B cell (primary cell): ENCODE data around the gene NANS. TPM values are rescaled to one million over a fixed set of nuclear protein-coding genes. Genes with fewer than 3 reads are reported as not detected.

Experiments
- ATAC-seq: fragments of 200-7000 bp; cut with Tn5 transposase; one replicate; pipeline ENCODE4 v1.10.0; 2021; ENCODE audit warnings: low read depth, mild to moderate bottlenecking, moderate number of reproducible peaks, moderate library complexity
- CTCF ChIA-PET: fragments of 350-600 bp; sonication (Branson Sonifier 250); formaldehyde crosslinking; loops from one replicate; lab custom pipeline; 2021; ENCODE audit warnings: antibody characterized with exemption, inconsistent platforms; lab: Charles Lee
- POLR2A ChIA-PET: fragments of 350-600 bp; sonication (Branson Sonifier 250); formaldehyde crosslinking; loops from one replicate; lab custom pipeline; 2021; ENCODE audit warnings: antibody characterized with exemption; lab: Charles Lee
- DNase-seq: peaks from one replicate; pipeline ENCODE4 v3.0.0; 2013
- H2AFZ ChIP-seq: 2 replicates; pipeline ENCODE4 v1.6.1; 2012; ENCODE audit warnings: mild to moderate bottlenecking, low read depth, low read length; ENCODE audit not compliant: insufficient read depth, poor library complexity, severe bottlenecking
- H3K27ac ChIP-seq, 2 donors: 1 replicate in 1 of 2; 2 replicates in 1 of 2; pipeline ENCODE4 v1.5.1; 2012 to 2013; ENCODE audit warnings: low read length in 2 of 2, mild to moderate bottlenecking in 2 of 2, moderate library complexity in 1 of 2
- H3K27me3 ChIP-seq, 4 experiments: fragments of 200-600 bp in 1 of 4; sonication (generic) in 1 of 4; replicated peaks in 1 of 4; 1 replicate in 2 of 4; 2 replicates in 2 of 4; pipeline versions ENCODE4 v1.6.1 to v1.7.0; 2013 to 2016; ENCODE audit warnings: low read length in 3 of 4, mild to moderate bottlenecking in 2 of 4, mixed read lengths in 1 of 4, moderate library complexity in 1 of 4; ENCODE audit not compliant: insufficient read depth in 4 of 4, control insufficient read depth in 3 of 4; ENCODE audit errors: control extremely low read depth in 1 of 4
- H3K36me3 ChIP-seq, 2 experiments: replicated peaks in 1 of 2; 1 replicate in 1 of 2; 2 replicates in 1 of 2; pipeline versions ENCODE4 v1.6.1 to v1.7.1; 2013; ENCODE audit warnings: low read length in 1 of 2; ENCODE audit not compliant: insufficient read depth in 2 of 2, control insufficient read depth in 1 of 2; ENCODE audit errors: control extremely low read depth in 1 of 2, extremely low read depth in 1 of 2
- H3K4me1 ChIP-seq, 2 donors: fragments of 200-600 bp in 1 of 2; sonication (generic) in 1 of 2; 1 replicate in 1 of 2; 2 replicates in 1 of 2; pipeline versions ENCODE4 v1.5.1 to v1.6.1; 2013 to 2017; ENCODE audit warnings: low read length in 2 of 2; ENCODE audit not compliant: control insufficient read depth in 2 of 2, insufficient read depth in 2 of 2
- H3K4me2 ChIP-seq: replicated peaks from 2 replicates; pipeline ENCODE3; 2012; ENCODE audit warnings: mild to moderate bottlenecking, low read depth, low read length; ENCODE audit not compliant: poor library complexity, severe bottlenecking
- H3K4me3 ChIP-seq, 5 experiments: fragments of 200-600 bp in 1 of 5; sonication (generic) in 1 of 5; 1 replicate in 3 of 5; 2 replicates in 2 of 5; pipeline versions ENCODE4 v1.5.1 to v1.7.0; 2011 to 2016; ENCODE audit warnings: low read length in 4 of 5, mild to moderate bottlenecking in 4 of 5, low read depth in 2 of 5, control low read depth in 1 of 5, moderate library complexity in 1 of 5; ENCODE audit not compliant: insufficient read depth in 1 of 5; ENCODE audit errors: control extremely low read depth in 1 of 5, extremely low read depth in 1 of 5
- H3K79me2 ChIP-seq: fragments of 200-600 bp; sonication (generic); one replicate; pipeline ENCODE4 v1.6.0; 2016; ENCODE audit warnings: low read length; ENCODE audit not compliant: control insufficient read depth, insufficient read depth
- H3K9ac ChIP-seq: fragments of 200-600 bp; sonication (generic); 2 replicates; pipeline ENCODE4 v1.6.1; 2017; ENCODE audit warnings: mild to moderate bottlenecking, low read length, moderate library complexity
- H3K9me3 ChIP-seq, 3 donors: one replicate each; pipeline versions ENCODE4 v1.6.1 to v1.7.1; 2013; ENCODE audit warnings: low read length in 2 of 3; ENCODE audit not compliant: control insufficient read depth in 2 of 3, insufficient read depth in 1 of 3; ENCODE audit errors: control extremely low read depth in 1 of 3
- H4K20me1 ChIP-seq: 2 replicates; pipeline ENCODE4 v1.6.0; 2012; ENCODE audit warnings: mild to moderate bottlenecking, low read length; ENCODE audit not compliant: insufficient read depth, control insufficient read depth, poor library complexity, severe bottlenecking
- H3K27ac Mint-ChIP-seq: one replicate; pipeline ENCODE4 v1.8.0; 2021; ENCODE audit warnings: mixed read lengths
- H3K27me3 Mint-ChIP-seq: one replicate; pipeline ENCODE4 v1.8.0; 2021; ENCODE audit warnings: mixed read lengths
- H3K4me1 Mint-ChIP-seq: one replicate; pipeline ENCODE4 v1.8.0; 2021; ENCODE audit warnings: mixed read lengths
- H3K4me3 Mint-ChIP-seq: one replicate; pipeline ENCODE4 v1.8.0; 2021; ENCODE audit warnings: mixed read lengths
- H3K9me3 Mint-ChIP-seq: one replicate; pipeline ENCODE4 v1.8.0; 2022; ENCODE audit warnings: mixed read lengths; ENCODE audit not compliant: insufficient read depth
- CTCF ChIP-seq: fragments of 200-600 bp; IDR thresholded peaks from one replicate; pipeline ENCODE4 v1.8.0; 2022; ENCODE audit warnings: antibody characterized with exemption, mild to moderate bottlenecking
- EZH2 ChIP-seq: IDR thresholded peaks from 2 replicates; pipeline ENCODE4 v1.6.1; 2012; ENCODE audit warnings: borderline replicate concordance, low read depth, mild to moderate bottlenecking, moderate library complexity, low read length; ENCODE audit not compliant: insufficient read depth, poor library complexity, severe bottlenecking
- WGBS: methylation state at CpG from one replicate; pipeline ENCODE4 v1.1.5; 2013; ENCODE audit warnings: missing lambda C conversion rate; ENCODE audit not compliant: insufficient coverage; 5-methylcytosine and 5-hydroxymethylcytosine counted together
- intact Hi-C: fragments of 100-400 bp; cut with micrococcal nuclease; formaldehyde crosslinking; loops from one replicate; pipeline ENCODE4 v1.10.0; 2022
- polyA plus RNA-seq: library from polyadenylated mRNA; depleted of rRNA; stranded (reverse); fragments of >200 nt; gene quantifications from 2 replicates; pipeline ENCODE4 v1.2.3, GENCODE V29; 2012
- total RNA-seq, 2 donors: library from RNA; stranded (reverse); fragments of 120-200 nt in 1 of 2; gene quantifications; 1 replicate in 1 of 2; 2 replicates in 1 of 2; pipeline versions ENCODE4 v1.2.3 to v1.2.4, GENCODE V29; 2013 to 2022

Gene NANS
- total and polyA plus RNA-seq, 2 donors (not counting 1 experiment from before 2014, with no cell fraction given), result 14.2 to 14.9 TPM

GRCh38 chr9:98124637-98125426 lies 68.3 kb downstream of the NANS start:
- no peak overlapping the region for H3K27ac ChIP-seq
- H3K27ac Mint-ChIP-seq, result no peak overlapping the region

More at GRCh38 chr9:98124637-98125426, 68.3 kb downstream of the NANS start:
- Histone ChIP-seq H2AFZ (no peak overlapping the region), H3K27me3 (no peaks in the 10 kb centered on the region), H3K4me1 (peaks cover 33 to 43% of the 10 kb centered on the region in 2 donors), H3K9ac (no peak overlapping the region), H3K4me3 (no peak overlapping the region), H3K79me2 (no peaks in the 10 kb centered on the region), H3K9me3 (no peaks in the 10 kb centered on the region), H3K4me2 (no peak overlapping the region), H3K36me3 (no peaks in the 10 kb centered on the region), H4K20me1 (no peaks in the 10 kb centered on the region)
- Mint-ChIP-seq H3K4me3 (no peak overlapping the region), H3K27me3 (no peaks in the 10 kb centered on the region), H3K9me3 (no peaks in the 10 kb centered on the region), H3K4me1 (peaks cover 38% of the 10 kb centered on the region)
- TF ChIP-seq EZH2, result no peak
- TF ChIP-seq CTCF, result no peak
- ChIA-PET POLR2A (no interaction called here), CTCF (no interaction called here)
- DNase-seq, result no peak
- over 99% methylated on average over 12 of the region's 15 CpGs for WGBS
- intact Hi-C loops, result loop anchor here (5.0 kb wide), 1 partner anchor 38 kb away; no protein-coding TSS in a partner anchor
- ATAC-seq, result no peak
